Mucosa of rectum (tissue), 2 donors: ENCODE measurements around the gene CPEB1.
A peak's percentile ranks its signal among the peaks of the same experiment; 100 is the strongest.

Experiments used
- H3K27ac ChIP-seq, 2 donors: one replicate each; pipeline ENCODE4 v1.7.0; 2013; ENCODE audit warnings: inconsistent platforms in 2 of 2, low read depth in 2 of 2, low read length in 2 of 2
- H3K27me3 ChIP-seq, 2 donors: one replicate each; pipeline ENCODE4 v1.7.0; 2013; ENCODE audit warnings: low read length in 2 of 2; ENCODE audit not compliant: control insufficient read depth in 2 of 2, insufficient read depth in 2 of 2
- H3K36me3 ChIP-seq, 2 donors: one replicate each; pipeline ENCODE4 v1.7.0; 2013; ENCODE audit warnings: low read length in 2 of 2; ENCODE audit not compliant: control insufficient read depth in 2 of 2, insufficient read depth in 2 of 2
- H3K4me1 ChIP-seq, 2 donors: one replicate each; pipeline ENCODE4 v1.7.0; 2013; ENCODE audit warnings: low read length in 2 of 2, mild to moderate bottlenecking in 1 of 2; ENCODE audit not compliant: control insufficient read depth in 2 of 2, insufficient read depth in 2 of 2
- H3K4me3 ChIP-seq, 2 donors: one replicate each; pipeline ENCODE4 v1.7.0; 2013; ENCODE audit warnings: low read length in 2 of 2
- H3K9ac ChIP-seq, 2 donors: one replicate each; pipeline ENCODE4 v1.7.0; 2013; ENCODE audit warnings: low read length in 2 of 2, low read depth in 1 of 2, mild to moderate bottlenecking in 1 of 2
- H3K9me3 ChIP-seq, 2 donors: one replicate each; pipeline ENCODE4 v1.7.0; 2013; ENCODE audit warnings: low read length in 2 of 2; ENCODE audit not compliant: control insufficient read depth in 2 of 2
- donor health status: healthy.
- donor health status: Normal muscosa, but diverticular disease.

Gene CPEB1

DNA sequence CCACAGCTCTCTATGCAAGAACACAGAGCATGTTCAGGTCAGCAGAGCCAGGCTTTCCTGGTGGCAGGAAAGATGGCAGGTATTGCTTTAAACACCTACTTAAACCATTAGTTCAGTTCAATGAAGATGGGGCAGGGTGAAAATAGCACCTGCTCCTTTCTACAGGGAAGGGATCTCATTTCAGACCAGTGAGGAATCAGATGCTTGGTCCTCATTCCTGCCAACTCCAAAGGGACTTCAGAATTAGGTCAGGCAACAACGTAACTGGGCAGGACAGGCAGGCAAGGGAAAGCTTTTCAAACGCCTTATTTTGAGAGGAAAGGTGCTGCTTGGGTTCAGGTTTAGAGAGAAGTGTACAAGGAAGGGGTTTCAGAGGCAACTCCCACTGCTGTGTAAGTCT, 94.3 kb downstream of the CPEB1 start:
- no peaks in the 10 kb centered on the region for H3K9me3 ChIP-seq
- no peak overlapping the region for H3K4me3 ChIP-seq
- no peak overlapping the region for H3K9ac ChIP-seq
- H3K36me3 ChIP-seq, result peaks cover 0 to 3% of the 10 kb centered on the region in 2 donors
- H3K27ac ChIP-seq, result no peak overlapping the region
- no peaks in the 10 kb centered on the region for H3K4me1 ChIP-seq
- peaks cover 0 to 4% of the 10 kb centered on the region in 2 donors for H3K27me3 ChIP-seq

DNA sequence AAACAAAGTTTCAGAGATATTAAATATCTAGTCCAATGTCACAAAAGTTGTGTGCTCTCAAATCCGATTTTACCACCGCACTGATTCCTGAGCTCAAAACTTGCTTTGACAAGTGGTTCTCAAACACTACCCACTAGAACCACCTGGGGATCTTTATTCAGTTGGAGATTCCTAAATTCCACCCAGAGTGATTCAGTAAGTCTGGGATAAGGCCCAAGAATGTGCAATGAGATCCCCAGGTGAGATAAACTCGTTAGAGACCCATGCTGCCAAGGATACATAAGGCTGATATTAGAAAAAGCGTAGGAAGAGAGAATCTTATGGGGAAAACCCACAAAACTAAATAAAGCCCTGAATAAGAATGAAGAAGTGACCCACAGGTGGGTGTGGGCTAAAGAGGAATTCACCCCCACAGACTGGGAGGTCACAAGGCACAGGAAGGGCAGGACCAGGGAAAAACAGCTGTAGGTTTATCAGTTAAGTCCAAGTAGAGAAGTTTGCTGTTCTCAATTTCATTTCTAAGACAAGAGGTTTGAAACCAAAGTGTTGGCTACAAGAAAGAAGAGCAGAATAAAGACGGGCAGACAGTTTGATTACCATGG, 95.4 kb downstream of the CPEB1 start:
- Histone ChIP-seq H3K9ac (no peak overlapping the region), H3K27me3 (peaks cover 0 to 4% of the 10 kb centered on the region in 2 donors), H3K4me3 (no peak overlapping the region), H3K36me3 (peaks cover 0 to 3% of the 10 kb centered on the region in 2 donors), H3K9me3 (no peaks in the 10 kb centered on the region), H3K27ac (no peak overlapping the region), H3K4me1 (no peaks in the 10 kb centered on the region)

DNA sequence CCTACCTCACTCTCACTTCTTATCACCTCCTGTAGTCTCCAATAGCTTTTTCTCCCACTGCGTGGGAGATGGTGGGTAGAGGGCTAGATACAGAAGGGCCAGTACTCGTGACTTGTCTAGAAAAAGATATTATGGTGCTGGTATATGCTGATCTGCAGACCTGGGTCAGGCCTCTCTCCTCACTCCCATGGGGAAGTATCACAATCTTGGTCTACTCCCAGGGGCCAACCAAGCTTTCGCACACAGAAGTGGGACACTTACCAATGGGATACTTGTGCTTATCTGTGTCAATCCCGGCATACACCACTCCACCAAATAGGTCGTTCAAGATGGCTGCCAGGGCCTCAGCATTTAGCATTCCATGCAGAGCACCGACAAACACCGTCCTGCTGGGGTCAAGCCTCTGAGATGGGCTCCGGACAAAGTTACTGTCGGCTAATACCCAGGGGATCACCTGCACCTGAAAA, 97.9 kb downstream of the CPEB1 start:
- Histone ChIP-seq H3K27me3 (peaks cover 3 to 5% of the 10 kb centered on the region in 2 donors), H3K36me3 (peaks cover 0 to 3% of the 10 kb centered on the region in 2 donors), H3K27ac (no peak overlapping the region), H3K9me3 (no peaks in the 10 kb centered on the region), H3K4me1 (no peaks in the 10 kb centered on the region), H3K4me3 (no peak overlapping the region), H3K9ac (no peak overlapping the region)

DNA sequence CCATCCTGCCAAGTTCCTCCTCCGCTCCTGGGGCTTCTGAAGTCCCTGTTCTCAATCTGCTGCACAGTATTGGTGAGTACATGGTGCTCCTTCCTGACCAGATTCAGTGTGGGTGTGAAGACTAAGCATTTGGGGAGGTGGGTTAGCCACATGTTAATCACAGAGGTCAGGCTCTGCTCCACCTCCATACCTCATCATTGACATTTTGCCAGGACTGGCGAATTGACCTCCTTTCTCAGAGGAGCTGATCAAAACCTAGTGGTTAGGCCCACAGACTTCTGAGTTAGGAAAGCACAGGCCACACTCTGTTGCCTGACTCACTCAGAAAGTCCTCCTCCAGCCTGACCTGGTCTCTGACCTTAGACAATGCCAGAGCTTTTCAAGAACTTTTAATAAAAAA, 98.5 kb downstream of the CPEB1 start:
- Histone ChIP-seq H3K4me1 (no peaks in the 10 kb centered on the region), H3K9ac (no peak overlapping the region), H3K9me3 (no peaks in the 10 kb centered on the region), H3K4me3 (no peak overlapping the region), H3K36me3 (peaks cover 0 to 3% of the 10 kb centered on the region in 2 donors), H3K27ac (no peak overlapping the region), H3K27me3 (peaks cover 3 to 5% of the 10 kb centered on the region in 2 donors)

DNA sequence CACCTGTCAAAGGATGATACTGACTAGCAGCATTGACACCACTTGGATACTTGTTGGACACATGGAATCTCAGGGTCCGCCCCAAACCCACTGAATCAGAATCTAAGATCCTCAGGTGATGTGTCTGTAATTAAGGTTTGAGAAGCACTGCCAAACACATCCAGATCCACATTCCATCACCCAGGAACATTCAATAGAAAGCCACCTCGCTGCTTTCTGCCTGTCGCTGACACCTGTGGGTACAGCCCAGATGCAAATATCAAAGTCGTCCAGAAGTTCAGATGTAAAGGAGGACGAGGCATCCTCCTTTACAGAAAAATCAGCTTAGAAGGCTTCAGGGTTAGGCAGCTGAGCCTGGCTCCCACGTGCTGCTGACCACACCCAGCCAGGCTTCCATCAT, 101.7 kb downstream of the CPEB1 start:
- Histone ChIP-seq H3K4me1 (peaks cover 5 to 6% of the 10 kb centered on the region in 2 donors), H3K27ac (no peak overlapping the region), H3K27me3 (peaks cover 3 to 5% of the 10 kb centered on the region in 2 donors), H3K9me3 (no peaks in the 10 kb centered on the region), H3K36me3 (no peaks in the 10 kb centered on the region), H3K4me3 (no peak overlapping the region), H3K9ac (no peak overlapping the region)

DNA sequence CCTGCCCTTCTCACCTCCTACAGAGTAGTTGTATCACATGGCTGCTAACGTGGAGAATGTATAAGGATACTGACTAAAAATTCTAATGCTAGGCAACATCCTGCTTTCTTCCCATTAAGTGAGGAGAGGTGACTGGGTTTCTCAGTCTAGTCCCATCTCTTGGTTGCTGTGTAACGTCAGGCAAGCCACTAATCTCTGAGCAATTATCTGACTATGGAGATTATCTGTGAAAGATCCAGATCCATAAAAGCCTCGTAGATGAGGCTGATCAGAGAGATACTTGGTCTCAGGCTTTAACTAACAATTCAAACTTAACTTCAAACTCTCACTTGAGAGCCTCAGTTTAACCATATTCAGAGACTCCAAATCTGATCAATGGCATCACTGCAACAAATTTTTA, 102.2 kb downstream of the CPEB1 start:
- H3K36me3 ChIP-seq, result no peaks in the 10 kb centered on the region
- no peak overlapping the region for H3K9ac ChIP-seq
- no peaks in the 10 kb centered on the region for H3K9me3 ChIP-seq
- H3K4me3 ChIP-seq, result no peak overlapping the region
- H3K27ac ChIP-seq, result no peak overlapping the region
- H3K27me3 ChIP-seq, result peaks cover 3 to 5% of the 10 kb centered on the region in 2 donors
- H3K4me1 ChIP-seq, result peaks cover 5 to 6% of the 10 kb centered on the region in 2 donors

DNA sequence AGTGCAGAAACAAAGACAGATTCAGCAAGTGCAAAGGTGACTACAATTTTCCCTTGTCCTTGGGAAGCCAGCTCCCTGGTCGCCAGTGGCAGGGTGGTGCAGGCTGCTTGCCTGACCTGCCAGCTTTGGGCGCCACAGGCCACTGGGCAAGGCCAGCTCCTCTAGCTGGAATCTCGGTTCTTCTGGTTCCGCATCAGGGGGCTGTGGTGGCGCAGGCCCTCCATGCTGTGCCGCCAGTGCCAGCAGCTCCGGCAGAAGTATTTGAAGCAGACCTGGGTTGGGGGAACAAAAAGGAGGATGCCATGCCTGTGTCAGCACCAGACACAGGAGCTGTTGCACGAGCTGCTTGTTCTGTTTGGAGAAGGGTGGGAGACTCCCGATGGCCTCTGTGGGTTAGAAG, 102.7 kb downstream of the CPEB1 start:
- Histone ChIP-seq H3K27me3 (peaks cover 3 to 5% of the 10 kb centered on the region in 2 donors), H3K27ac (no peak overlapping the region), H3K36me3 (no peaks in the 10 kb centered on the region), H3K4me3 (no peak overlapping the region), H3K9me3 (no peaks in the 10 kb centered on the region), H3K9ac (no peak overlapping the region), H3K4me1 (peaks cover 5 to 6% of the 10 kb centered on the region in 2 donors)

DNA sequence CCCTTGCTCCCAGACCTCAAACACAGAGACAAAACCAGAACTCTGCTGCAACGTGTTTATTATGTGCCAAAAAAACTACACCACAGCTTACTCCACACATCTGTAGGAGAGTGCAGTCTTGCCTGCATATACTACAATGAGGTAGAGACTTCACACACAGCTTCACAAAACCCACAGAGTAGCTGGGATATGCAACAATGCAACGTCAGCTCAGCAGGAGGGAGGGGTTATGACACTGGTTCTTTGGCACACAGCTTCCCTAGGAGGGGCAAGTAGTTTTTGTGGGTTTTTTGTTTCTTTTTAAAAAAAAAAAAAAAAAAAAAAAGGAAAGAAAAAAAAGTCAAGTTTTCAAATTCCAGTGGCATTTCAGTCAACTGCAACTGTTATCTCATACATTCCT, 104.0 kb downstream of the CPEB1 start:
- Histone ChIP-seq H3K36me3 (peaks cover 4% of the 10 kb centered on the region in 2 donors), H3K9me3 (no peaks in the 10 kb centered on the region), H3K27me3 (peaks cover 3 to 5% of the 10 kb centered on the region in 2 donors), H3K27ac (no peak overlapping the region), H3K4me3 (no peak overlapping the region), H3K9ac (no peak overlapping the region), H3K4me1 (peaks cover 5 to 13% of the 10 kb centered on the region in 2 donors)

DNA sequence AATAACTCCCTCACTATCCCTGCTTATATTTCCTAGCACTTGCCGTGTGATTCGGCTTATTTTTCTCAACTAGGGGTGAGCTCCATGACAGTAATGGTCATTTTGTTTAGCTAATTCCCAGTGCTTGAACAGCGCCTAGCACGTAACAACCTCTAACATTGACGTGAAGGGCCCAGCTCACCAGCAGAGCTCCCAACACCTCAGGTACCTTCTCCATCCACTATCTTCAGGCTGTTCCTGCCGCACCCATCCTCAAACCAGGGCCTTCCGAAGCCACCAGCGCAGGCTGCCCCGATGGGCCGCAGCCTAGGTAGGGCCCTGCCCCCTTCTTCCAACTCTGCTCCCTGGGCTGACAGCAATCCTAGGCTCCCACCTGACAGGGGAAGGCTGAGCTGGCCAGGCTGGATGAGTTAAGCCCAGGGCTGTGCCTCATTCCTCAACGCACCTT, 106.2 kb downstream of the CPEB1 start:
- no peaks in the 10 kb centered on the region for H3K9me3 ChIP-seq
- peaks cover 3 to 5% of the 10 kb centered on the region in 2 donors for H3K27me3 ChIP-seq
- H3K36me3 ChIP-seq, result peaks cover 25 to 26% of the 10 kb centered on the region in 2 donors
- H3K27ac ChIP-seq, result peak overlapping the region; percentile 65 to 84
- H3K9ac ChIP-seq, result peak overlapping the region; percentile 74 to 94
- peaks cover 5 to 14% of the 10 kb centered on the region in 2 donors for H3K4me1 ChIP-seq
- peak overlapping the region; percentile 78 to 84 for H3K4me3 ChIP-seq

DNA sequence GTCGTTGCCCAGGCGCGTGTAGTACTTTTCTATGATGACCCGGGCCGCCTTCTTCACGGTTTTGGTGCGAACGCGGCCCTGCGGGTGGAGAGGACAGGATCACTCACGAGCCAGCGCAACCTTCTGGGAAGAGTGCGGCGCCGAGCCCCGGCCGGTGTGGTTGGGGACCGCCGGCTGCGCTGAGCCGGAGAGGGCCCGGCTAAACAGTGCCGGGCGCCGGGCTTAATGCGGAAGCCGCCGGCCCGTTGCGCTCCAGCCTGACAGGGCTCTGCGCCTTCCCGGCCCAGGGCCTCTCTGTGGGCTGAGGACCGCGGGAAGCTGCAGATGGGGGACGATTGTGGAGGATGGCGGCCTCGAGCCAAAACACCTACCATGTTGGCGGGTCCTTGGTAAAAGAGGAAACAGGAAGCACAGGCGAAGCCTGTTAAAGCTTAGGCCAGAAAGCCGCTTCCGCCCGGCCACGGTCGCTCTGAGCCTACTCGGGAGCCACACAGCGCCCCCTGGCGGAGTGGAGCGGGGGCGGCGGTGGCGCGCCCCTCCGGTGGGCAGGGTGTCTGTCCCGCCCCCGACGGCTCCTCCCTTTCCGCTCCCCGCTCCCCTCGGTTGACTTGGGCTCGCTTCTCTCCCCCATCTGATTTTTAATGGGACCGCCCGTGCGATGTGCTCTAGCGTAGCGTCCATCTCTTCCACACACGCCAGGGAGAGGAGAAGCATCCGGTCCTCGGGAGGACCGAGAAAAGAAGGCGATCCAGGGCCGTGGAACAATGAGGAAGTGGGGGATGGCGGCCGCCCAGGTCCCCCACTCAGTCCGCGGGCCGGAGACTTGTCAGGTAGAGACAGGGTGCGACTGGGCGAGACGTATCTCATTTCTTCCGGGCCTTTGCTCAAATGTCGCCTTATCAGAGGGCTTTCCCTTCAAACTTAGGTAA, 106.8 kb downstream of the CPEB1 start, which contains the start of gene RPS17:
TSS of gene RPS17 (minus strand) at position 403 of the 929 bp plus-strand sequence. CDS start at position 374, 29 bp downstream.
- Histone ChIP-seq H3K27me3 (peaks cover 0 to 3% of the 10 kb centered on the region in 2 donors), H3K9ac (peak within 1 kb of the TSS; percentile 88 to 94), H3K4me1 (peaks cover 5 to 14% of the 10 kb centered on the region in 2 donors), H3K36me3 (peaks cover 29 to 30% of the 10 kb centered on the region in 2 donors), H3K4me3 (peak within 1 kb of the TSS; percentile 78 to 84), H3K9me3 (no peaks in the 10 kb centered on the region), H3K27ac (peak within 1 kb of the TSS; percentile 65 to 84)
